CD4-positive, alpha-beta T cell (primary cell): ENCODE results near the gene DLX3. TPM values are rescaled to one million over a fixed set of nuclear protein-coding genes. Genes with fewer than 3 reads are reported as not detected.

ENCODE experiments used
- ATAC-seq: fragments of 200-7000 bp; cut with Tn5 transposase; one replicate; pipeline ENCODE4 v1.10.0; 2022; ENCODE audit warnings: mild to moderate bottlenecking; ENCODE audit not compliant: poor library complexity
- CTCF ChIA-PET: fragments of 350-600 bp; sonication (Branson Sonifier 250); formaldehyde crosslinking; loops from one replicate; lab custom pipeline; 2021; ENCODE audit warnings: antibody characterized with exemption, inconsistent platforms; lab: Charles Lee
- POLR2A ChIA-PET: fragments of 350-600 bp; sonication (Branson Sonifier 250); formaldehyde crosslinking; loops from one replicate; lab custom pipeline; 2021; ENCODE audit warnings: antibody characterized with exemption, inconsistent platforms; lab: Charles Lee
- DNase-seq, 14 experiments: peaks; one replicate each; pipeline ENCODE4 v3.0.0-alpha.2; 2013 to 2020; ENCODE audit warnings: mixed read lengths in 2 of 14
- H3K27ac ChIP-seq, 2 donors: one replicate each; pipeline versions ENCODE4 v1.5.1 to v1.7.0; 2013; ENCODE audit warnings: low read length in 2 of 2, low read depth in 1 of 2, mild to moderate bottlenecking in 1 of 2
- H3K27me3 ChIP-seq, 2 experiments: 1 replicate in 1 of 2; 2 replicates in 1 of 2; pipeline versions ENCODE4 v1.6.1 to v1.7.0; 2013; ENCODE audit warnings: low read length in 2 of 2, control low read depth in 1 of 2, mild to moderate bottlenecking in 1 of 2, moderate library complexity in 1 of 2; ENCODE audit not compliant: insufficient read depth in 2 of 2, control insufficient read depth in 1 of 2
- H3K36me3 ChIP-seq: one replicate; pipeline ENCODE4 v1.6.1; 2013; ENCODE audit warnings: low read length, control low read depth; ENCODE audit not compliant: insufficient read depth
- H3K4me1 ChIP-seq: one replicate; pipeline ENCODE4 v1.6.1; 2013; ENCODE audit warnings: low read length, control low read depth; ENCODE audit not compliant: insufficient read depth
- H3K4me3 ChIP-seq: one replicate; pipeline ENCODE4 v1.5.1; 2013; ENCODE audit warnings: mild to moderate bottlenecking, low read length, moderate library complexity
- H3K9me3 ChIP-seq, 2 experiments: 1 replicate in 1 of 2; 2 replicates in 1 of 2; pipeline versions ENCODE4 v1.6.1 to v1.7.0; 2013; ENCODE audit warnings: low read length in 2 of 2, mild to moderate bottlenecking in 2 of 2, control low read depth in 1 of 2, moderate library complexity in 1 of 2; ENCODE audit not compliant: control insufficient read depth in 1 of 2, insufficient read depth in 1 of 2
- H3K27ac Mint-ChIP-seq: one replicate; pipeline ENCODE4 v1.8.0; 2020; ENCODE audit warnings: mixed read lengths
- H3K27me3 Mint-ChIP-seq: one replicate; pipeline ENCODE4 v1.8.0; 2021; ENCODE audit warnings: mixed read lengths
- H3K36me3 Mint-ChIP-seq: one replicate; pipeline ENCODE4 v1.8.0; 2021; ENCODE audit warnings: low read depth, mixed read lengths
- H3K4me1 Mint-ChIP-seq: one replicate; pipeline ENCODE4 v1.8.0; 2021; ENCODE audit warnings: low read depth, mixed read lengths
- H3K4me3 Mint-ChIP-seq: one replicate; pipeline ENCODE4 v1.8.0; 2020; ENCODE audit warnings: mild to moderate bottlenecking, mixed read lengths
- H3K9me3 Mint-ChIP-seq: one replicate; pipeline ENCODE4 v1.8.0; 2020; ENCODE audit warnings: mixed read lengths
- CTCF ChIP-seq: fragments of 200-600 bp; IDR thresholded peaks from one replicate; pipeline ENCODE4 v1.8.0; 2022; ENCODE audit warnings: antibody characterized with exemption, mild to moderate bottlenecking
- intact Hi-C, 2 experiments: fragments of 100-400 bp; cut with DNase I in 1 of 2; cut with micrococcal nuclease in 1 of 2; formaldehyde crosslinking; loops; one replicate each; pipeline versions ENCODE4 v1.15.1 to v1.9.0; 2023 to 2025; cut with DNase I, micrococcal nuclease
- total RNA-seq, 174 experiments: library from RNA in 2 of 174; stranded (reverse) in 2 of 174; gene quantifications; one replicate each; pipeline ENCODE4 v1.2.3 and lab custom pipeline; 2021 to 2026

The DLX3 gene
- total RNA-seq, 2 experiments from 2014 or later, result not detected

- ChIA-PET CTCF (no interaction called here), POLR2A (no interaction called here)
- H3K9me3 Mint-ChIP-seq, result no peaks in the 10 kb centered on the region
- Histone ChIP-seq H3K4me1 (no peaks in the 10 kb centered on the region), H3K36me3 (no peaks in the 10 kb centered on the region), H3K27me3 (no peaks in the 10 kb centered on the region), H3K4me3 (no peak overlapping the region), H3K9me3 (no peaks in the 10 kb centered on the region), H3K27ac (no peak overlapping the region)
- TF ChIP-seq CTCF, result no peak
- H3K36me3 Mint-ChIP-seq, result no peaks in the 10 kb centered on the region
- peaks cover 2% of the 10 kb centered on the region for H3K27me3 Mint-ChIP-seq
- intact Hi-C loops, result no loop called here
- no peak overlapping the region for H3K4me3 Mint-ChIP-seq
- no peaks in the 10 kb centered on the region for H3K4me1 Mint-ChIP-seq
- H3K27ac Mint-ChIP-seq, result no peak overlapping the region
- ATAC-seq (no peak), DNase-seq (no peak)
These were observed 41.6 kb upstream of the DLX3 start for GRCh38 chr17:50036455-50037261.

DNA sequence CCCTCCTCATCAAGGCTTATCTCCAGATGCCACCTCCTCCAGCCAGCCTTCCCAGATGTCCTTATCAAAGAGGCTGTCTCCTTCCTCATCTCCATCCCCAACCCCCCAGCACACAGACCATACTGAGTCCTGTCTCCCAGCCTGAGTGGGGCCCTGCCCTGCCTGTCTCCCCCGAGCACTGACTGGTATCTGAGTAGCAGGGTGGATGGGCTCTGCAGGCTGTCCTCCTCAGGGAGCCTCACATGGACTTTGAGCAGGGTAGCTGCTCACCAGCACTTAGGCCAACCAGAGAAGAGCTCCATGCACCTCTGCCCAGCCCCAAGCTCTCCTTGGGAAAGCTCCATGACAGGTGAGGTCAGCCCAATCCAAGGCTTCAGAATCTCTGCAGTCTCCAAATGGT, 40.9 kb upstream of the DLX3 start:
- H3K27ac Mint-ChIP-seq, result no peak overlapping the region
- CTCF ChIA-PET, result no interaction called here

DNA sequence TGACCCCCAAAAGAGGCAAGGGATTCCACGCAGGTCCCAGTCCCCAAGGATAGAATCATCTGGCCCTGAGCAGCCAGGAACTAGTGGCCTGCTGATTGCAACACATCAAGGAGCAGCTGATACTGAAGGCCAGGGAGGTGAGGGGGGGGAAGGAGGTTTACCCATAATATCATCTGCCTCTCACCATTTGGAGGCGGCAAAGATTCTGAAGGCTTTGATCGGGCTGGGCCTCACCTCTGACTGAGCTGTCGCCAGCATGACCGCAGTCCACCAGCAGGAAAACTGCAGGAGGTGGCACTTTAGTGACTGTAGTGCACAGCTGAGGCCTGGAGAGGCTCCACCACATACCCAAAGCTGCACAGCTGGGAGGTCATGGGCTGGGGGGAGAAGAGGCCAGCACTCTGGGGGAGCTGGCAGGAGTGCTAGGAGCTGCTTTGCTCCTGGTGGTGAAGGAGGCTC, 40.4 kb upstream of the DLX3 start:
- no peak for TF ChIP-seq CTCF
- H3K36me3 Mint-ChIP-seq, result no peaks in the 10 kb centered on the region
- no peaks in the 10 kb centered on the region for H3K4me1 Mint-ChIP-seq
- Histone ChIP-seq H3K9me3 (no peaks in the 10 kb centered on the region), H3K36me3 (no peaks in the 10 kb centered on the region), H3K27me3 (no peaks in the 10 kb centered on the region), H3K4me3 (no peak overlapping the region), H3K4me1 (no peaks in the 10 kb centered on the region), H3K27ac (no peak overlapping the region)
- ChIA-PET CTCF (no interaction called here), POLR2A (no interaction called here)
- no peak overlapping the region for H3K4me3 Mint-ChIP-seq
- intact Hi-C loops, result no loop called here
- no peak overlapping the region for H3K27ac Mint-ChIP-seq
- no peaks in the 10 kb centered on the region for H3K9me3 Mint-ChIP-seq
- DNase-seq (no peak), ATAC-seq (no peak)
- peaks cover 10% of the 10 kb centered on the region for H3K27me3 Mint-ChIP-seq

More for the DNA sequence above, 40.9 kb upstream of the DLX3 start:
- no peak overlapping the region for H3K4me3 Mint-ChIP-seq
- Histone ChIP-seq H3K36me3 (no peaks in the 10 kb centered on the region), H3K27ac (no peak overlapping the region), H3K9me3 (no peaks in the 10 kb centered on the region), H3K4me1 (no peaks in the 10 kb centered on the region), H3K27me3 (no peaks in the 10 kb centered on the region), H3K4me3 (no peak overlapping the region)
- H3K4me1 Mint-ChIP-seq, result no peaks in the 10 kb centered on the region
- no peaks in the 10 kb centered on the region for H3K36me3 Mint-ChIP-seq
- ATAC-seq (no peak), DNase-seq (no peak)
- H3K27me3 Mint-ChIP-seq, result peaks cover 8% of the 10 kb centered on the region
- POLR2A ChIA-PET, result no interaction called here
- intact Hi-C loops, result no loop called here
- no peak for TF ChIP-seq CTCF
- no peaks in the 10 kb centered on the region for H3K9me3 Mint-ChIP-seq
